Neural cell (in vitro differentiated cells): ENCODE measurements around the gene BPIFB4. TPM values are rescaled to one million over a fixed set of nuclear protein-coding genes. Genes with fewer than 3 reads are reported as not detected.

Experiments used
- H2AFZ ChIP-seq: fragments of 200-600, 300-800 bp; sonication (generic), shearing (Covaris generic); 2 replicates; pipeline ENCODE4 v1.6.0; 2014; ENCODE audit warnings: low read depth, mild to moderate bottlenecking, antibody characterized with exemption, low read length, moderate library complexity
- H3F3A ChIP-seq: fragments of 200-600 bp; shearing (Covaris generic); 2 replicates; pipeline ENCODE4 v1.6.1; 2016; ENCODE audit warnings: mild to moderate bottlenecking, moderate library complexity, mixed read lengths, antibody characterized with exemption, low read length; ENCODE audit not compliant: insufficient read depth, poor library complexity, severe bottlenecking
- H3K27ac ChIP-seq: fragments of 200-600, 300-800 bp; sonication (generic), shearing (Covaris generic); 2 replicates; pipeline ENCODE4 v1.5.1; 2014; ENCODE audit warnings: mild to moderate bottlenecking, low read length, moderate library complexity
- H3K27me3 ChIP-seq: fragments of 300-800, 200-600 bp; sonication (generic), shearing (Covaris generic); 2 replicates; pipeline ENCODE4 v1.6.0; 2014; ENCODE audit warnings: mild to moderate bottlenecking, low read depth, low read length, moderate library complexity; ENCODE audit not compliant: insufficient read depth
- H3K36me3 ChIP-seq: fragments of 300-800, 200-600 bp; sonication (generic), shearing (Covaris generic); 2 replicates; pipeline ENCODE4 v1.5.1; 2014; ENCODE audit warnings: mild to moderate bottlenecking, antibody characterized with exemption, low read length, moderate library complexity; ENCODE audit not compliant: insufficient read depth
- H3K4me2 ChIP-seq: fragments of 300-800, 200-600 bp; sonication (generic), shearing (Covaris generic); 2 replicates; pipeline ENCODE4 v1.6.0; 2014; ENCODE audit warnings: mild to moderate bottlenecking, low read length
- H3K4me3 ChIP-seq: fragments of 300-800, 200-600 bp; sonication (generic), shearing (Covaris generic); 2 replicates; pipeline ENCODE4 v1.5.1; 2014; ENCODE audit warnings: mild to moderate bottlenecking, low read length, moderate library complexity
- H3K79me2 ChIP-seq: fragments of 200-600 bp; shearing (Covaris generic); replicated peaks from 2 replicates; pipeline ENCODE4 v1.6.0; 2014; ENCODE audit warnings: mild to moderate bottlenecking, low read length, moderate library complexity; ENCODE audit not compliant: insufficient read depth
- H3K9ac ChIP-seq: fragments of 300-800, 200-600 bp; sonication (generic), shearing (Covaris generic); 2 replicates; pipeline ENCODE4 v1.6.1; 2016; ENCODE audit warnings: mild to moderate bottlenecking, low read length, mixed read lengths
- H3K9me2 ChIP-seq: fragments of 200-600 bp; shearing (Covaris generic); 2 replicates; pipeline ENCODE4 v1.6.1; 2016; ENCODE audit warnings: mild to moderate bottlenecking, low read length, mixed read lengths; ENCODE audit not compliant: insufficient read depth
- H3K9me3 ChIP-seq: fragments of 200-600, 300-800 bp; sonication (generic), shearing (Covaris generic); 2 replicates; pipeline ENCODE4 v1.6.1; 2016; ENCODE audit warnings: mild to moderate bottlenecking, mixed run types, low read length, moderate library complexity, mixed read lengths
- H4K20me1 ChIP-seq: fragments of 200-600 bp; shearing (Covaris generic); 2 replicates; pipeline ENCODE4 v1.6.1; 2016; ENCODE audit warnings: mild to moderate bottlenecking, mixed run types; ENCODE audit not compliant: insufficient read depth
- EP300 ChIP-seq: fragments of 450-650 bp; conservative IDR thresholded peaks from 2 replicates; pipeline ENCODE4 v1.6.1; 2014; ENCODE audit warnings: antibody characterized with exemption, mild to moderate bottlenecking, moderate library complexity; ENCODE audit not compliant: poor library complexity, severe bottlenecking
- EZH2 ChIP-seq: fragments of 200-600, 300-800 bp; shearing (Covaris generic), sonication (generic); IDR thresholded peaks from 2 replicates; pipeline ENCODE4 v1.6.1; 2014; ENCODE audit warnings: antibody characterized with exemption, low read length, borderline replicate concordance, mild to moderate bottlenecking; ENCODE audit not compliant: insufficient read depth, poor library complexity, severe bottlenecking
- MXI1 ChIP-seq: fragments of 450-650 bp; conservative IDR thresholded peaks from 2 replicates; pipeline ENCODE4 v1.6.1; 2014; ENCODE audit warnings: antibody characterized with exemption, mild to moderate bottlenecking; ENCODE audit not compliant: poor library complexity, severe bottlenecking
- POLR2AphosphoS5 ChIP-seq: IDR thresholded peaks from 2 replicates; pipeline ENCODE4 v1.6.1; 2012
- RAD21 ChIP-seq: fragments of 450-650 bp; conservative IDR thresholded peaks from 2 replicates; pipeline ENCODE4 v1.6.1; 2014; ENCODE audit warnings: antibody characterized with exemption, mild to moderate bottlenecking, moderate library complexity
- REST ChIP-seq: IDR thresholded peaks from 2 replicates; pipeline ENCODE4 v1.6.1; 2012; ENCODE audit warnings: borderline replicate concordance
- SMC3 ChIP-seq: fragments of 450-650 bp; conservative IDR thresholded peaks from 2 replicates; pipeline ENCODE4 v1.6.1; 2014; ENCODE audit warnings: antibody characterized with exemption, mild to moderate bottlenecking, moderate library complexity; ENCODE audit not compliant: poor library complexity
- TAF1 ChIP-seq: IDR thresholded peaks from 2 replicates; pipeline ENCODE4 v1.6.1; 2012; ENCODE audit warnings: low read depth
- polyA plus RNA-seq: library from polyadenylated mRNA; depleted of rRNA; stranded (reverse); fragments of >200 nt; gene quantifications from 2 replicates; pipeline ENCODE4 v1.2.3, GENCODE V29; 2014
- TF ChIP-seq, protein P1 (sequence below): fragments of 450-650 bp; IDR thresholded peaks from 2 replicates; pipeline ENCODE4 v1.5.1; 2014; ENCODE audit warnings: antibody characterized with exemption, mild to moderate bottlenecking, moderate library complexity; ENCODE audit not compliant: poor library complexity, severe bottlenecking

BPIFB4 gene
- polyA plus RNA-seq, 1 donor from 2014 or later = not detected

DNA sequence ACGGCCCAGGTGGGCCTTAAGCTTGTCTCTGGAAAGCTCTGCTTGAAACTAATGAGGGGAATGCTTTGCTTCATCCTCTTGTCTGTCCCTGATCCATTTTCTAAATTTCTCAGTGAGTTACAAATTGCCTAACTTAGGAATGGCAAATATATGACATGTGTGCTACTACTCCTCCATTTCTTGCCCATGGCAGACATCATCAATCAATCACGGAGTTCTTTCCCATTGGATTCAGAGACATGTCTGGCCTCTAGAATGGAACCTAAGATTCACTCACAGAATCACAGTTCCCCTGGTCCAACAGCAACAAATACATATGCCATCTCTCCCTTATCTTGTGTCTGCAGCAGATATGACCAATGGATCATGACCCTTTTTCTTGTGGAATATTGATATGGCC is 6.6 kb upstream of the BPIFB4 start (continued):
- TF ChIP-seq EZH2 = no peak

DNA sequence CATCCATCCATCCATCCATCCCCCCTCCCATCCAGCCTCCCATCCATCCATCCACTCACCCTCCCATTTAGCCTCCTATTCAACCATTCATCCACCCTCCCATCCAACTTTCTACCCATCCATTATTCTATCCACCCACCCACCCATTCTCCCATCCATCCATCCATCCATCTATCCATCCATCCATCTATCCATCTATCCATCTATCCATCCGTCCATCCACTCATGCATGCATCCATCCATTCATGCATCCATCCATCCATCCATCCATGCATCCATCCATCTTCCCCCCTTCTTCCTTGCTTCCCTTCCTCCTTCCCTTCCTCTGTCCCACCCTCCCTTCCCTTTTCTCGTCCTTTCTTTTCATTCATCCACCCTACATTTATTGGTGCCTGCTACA is 4.8 kb upstream of the BPIFB4 start:
- H3K9me2 ChIP-seq = no peaks in the 10 kb centered on the region
- H4K20me1 ChIP-seq = no peaks in the 10 kb centered on the region
- H3K27me3 ChIP-seq = no peaks in the 10 kb centered on the region
- H2AFZ ChIP-seq = no peak overlapping the region
- no peak overlapping the region for H3K9ac ChIP-seq
- H3F3A ChIP-seq = no peaks in the 10 kb centered on the region
- no peaks in the 10 kb centered on the region for H3K79me2 ChIP-seq
- no peak overlapping the region for H3K27ac ChIP-seq
- no peak overlapping the region for H3K4me3 ChIP-seq
- H3K36me3 ChIP-seq = no peaks in the 10 kb centered on the region
- H3K9me3 ChIP-seq = no peaks in the 10 kb centered on the region
- TF ChIP-seq EZH2 (no peak), RAD21 (no peak), POLR2AphosphoS5 (no peak), SMC3 (no peak), MXI1 (no peak), TAF1 (no peak), REST (no peak), EP300 (no peak)
- TF ChIP-seq, protein P1, sequence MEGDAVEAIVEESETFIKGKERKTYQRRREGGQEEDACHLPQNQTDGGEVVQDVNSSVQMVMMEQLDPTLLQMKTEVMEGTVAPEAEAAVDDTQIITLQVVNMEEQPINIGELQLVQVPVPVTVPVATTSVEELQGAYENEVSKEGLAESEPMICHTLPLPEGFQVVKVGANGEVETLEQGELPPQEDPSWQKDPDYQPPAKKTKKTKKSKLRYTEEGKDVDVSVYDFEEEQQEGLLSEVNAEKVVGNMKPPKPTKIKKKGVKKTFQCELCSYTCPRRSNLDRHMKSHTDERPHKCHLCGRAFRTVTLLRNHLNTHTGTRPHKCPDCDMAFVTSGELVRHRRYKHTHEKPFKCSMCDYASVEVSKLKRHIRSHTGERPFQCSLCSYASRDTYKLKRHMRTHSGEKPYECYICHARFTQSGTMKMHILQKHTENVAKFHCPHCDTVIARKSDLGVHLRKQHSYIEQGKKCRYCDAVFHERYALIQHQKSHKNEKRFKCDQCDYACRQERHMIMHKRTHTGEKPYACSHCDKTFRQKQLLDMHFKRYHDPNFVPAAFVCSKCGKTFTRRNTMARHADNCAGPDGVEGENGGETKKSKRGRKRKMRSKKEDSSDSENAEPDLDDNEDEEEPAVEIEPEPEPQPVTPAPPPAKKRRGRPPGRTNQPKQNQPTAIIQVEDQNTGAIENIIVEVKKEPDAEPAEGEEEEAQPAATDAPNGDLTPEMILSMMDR = no peak
- H3K4me2 ChIP-seq = no peak overlapping the region

- Histone ChIP-seq H3F3A (no peaks in the 10 kb centered on the region), H3K9me3 (no peaks in the 10 kb centered on the region), H3K9me2 (no peaks in the 10 kb centered on the region), H3K36me3 (no peaks in the 10 kb centered on the region), H3K79me2 (no peaks in the 10 kb centered on the region), H3K4me2 (no peak overlapping the region), H3K4me3 (no peak overlapping the region), H2AFZ (no peak overlapping the region), H4K20me1 (no peaks in the 10 kb centered on the region), H3K9ac (no peak overlapping the region), H3K27ac (no peak overlapping the region), H3K27me3 (no peaks in the 10 kb centered on the region)
- TF ChIP-seq TAF1 = no peak
- no peak for TF ChIP-seq REST
- no peak for TF ChIP-seq SMC3
- no peak for TF ChIP-seq EP300
- no peak for TF ChIP-seq MXI1
- no peak for TF ChIP-seq RAD21
- TF ChIP-seq EZH2 = no peak
- TF ChIP-seq, protein P1 = no peak
- no peak for TF ChIP-seq POLR2AphosphoS5
Observed at GRCh38 chr20:33075281-33075680, 4.2 kb upstream of the BPIFB4 start.
